ENCODE measurements around the gene S100P. TPM values are rescaled to one million over a fixed set of nuclear protein-coding genes. Genes with fewer than 3 reads are reported as not detected.

The S100P gene
- polyA plus RNA-seq, 2 of the 4 experiments (the other 2 are of a cell fraction), result 20.9 to 171 TPM

- H3K27ac ChIP-seq, result peak overlapping the region; percentile 78 to 89
- FAIRE-seq, result no peak
- 3% methylated on average over 16 of the region's 23 CpGs for WGBS (ENCODE audit: missing lambda C conversion rate)
- peak; percentile 77 to 82 for DNase-seq (ENCODE audit: low read depth in 1 of 2, low spot score in 1 of 2)
- CTCF ChIA-PET, result interaction anchor here (1.0 to 5.4 kb wide), 4 partner anchors 8 to 44 kb away, joined by 3 to 24 read pairs (median 4); no protein-coding TSS in a partner anchor
- POLR2A ChIA-PET, result interaction anchor here (1.2 to 1.9 kb wide), 2 partner anchors 16 to 21 kb away, joined by 4 to 6 read pairs; partner anchors contain the start of gene MRFAP1L1
- H3K9me3 ChIP-seq, result no peaks in the 10 kb centered on the region
- H3K4me2 ChIP-seq, result peak overlapping the region; percentile 70
- peaks cover 40% of the 10 kb centered on the region for H3K4me1 ChIP-seq
- no peak overlapping the region for H3K4me3 ChIP-seq
- TF ChIP-seq, protein P1, sequence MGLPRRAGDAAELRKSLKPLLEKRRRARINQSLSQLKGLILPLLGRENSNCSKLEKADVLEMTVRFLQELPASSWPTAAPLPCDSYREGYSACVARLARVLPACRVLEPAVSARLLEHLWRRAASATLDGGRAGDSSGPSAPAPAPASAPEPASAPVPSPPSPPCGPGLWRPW (IDR thresholded peaks at IDR 0.05), result no peak
- TF ChIP-seq GATA3 (IDR thresholded peaks at IDR 0.05; ENCODE audit: borderline replicate concordance) (peak; percentile 23; the same call in 1 of the 2 replicates), REST (IDR thresholded peaks at IDR 0.05) (no peak), USF2 (IDR thresholded peaks at IDR 0.05) (no peak), EHMT2 (IDR thresholded peaks at IDR 0.05; ENCODE audit: low read depth) (no peak), TFCP2L1 (CRISPR knock-in tag; IDR thresholded peaks at IDR 0.05) (no peak), FOXS1 (CRISPR knock-in tag; IDR thresholded peaks at IDR 0.05) (no peak), MAFK (IDR thresholded peaks at IDR 0.05; ENCODE audit: partially characterized antibody) (no peak), NPAS2 (CRISPR knock-in tag; IDR thresholded peaks at IDR 0.05; ENCODE audit: borderline replicate concordance) (no peak), FOSL2 (IDR thresholded peaks at IDR 0.05) (0 out of 2 replicates have a peak, but pooled peaks have one; percentile 22), FOSL2 (CRISPR knock-in tag; IDR thresholded peaks at IDR 0.05) (peak; percentile 85), MYC (IDR thresholded peaks at IDR 0.05; ENCODE audit: borderline replicate concordance, low read length) (peak; percentile 46; the same call in 1 of the 2 replicates), E2F6 (IDR thresholded peaks at IDR 0.05; ENCODE audit: borderline replicate concordance, low read depth) (peak; percentile 41; the same call in 1 of the 2 replicates)
- TF ChIP-seq, protein P2, sequence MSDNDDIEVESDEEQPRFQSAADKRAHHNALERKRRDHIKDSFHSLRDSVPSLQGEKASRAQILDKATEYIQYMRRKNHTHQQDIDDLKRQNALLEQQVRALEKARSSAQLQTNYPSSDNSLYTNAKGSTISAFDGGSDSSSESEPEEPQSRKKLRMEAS (IDR thresholded peaks at IDR 0.05), result peak; percentile 82
- ATAC-seq, result peak; percentile 75 to 88
These were observed 4.7 kb upstream of the S100P start for GRCh38 chr4:6688879-6689505.

GRCh38 chr4:6689506-6689960 lies 4.1 kb upstream of the S100P start:
- ATAC-seq (peak; percentile 20 to 44; a peak in 4 of 6 replicates), FAIRE-seq (no peak), DNase-seq (ENCODE audit: low read depth in 1 of 2, low spot score in 1 of 2) (no peak)
- Histone ChIP-seq H3K4me2 (peak overlapping the region; percentile 70), H3K27ac (peak overlapping the region; percentile 78 to 89), H3K4me3 (no peak overlapping the region), H3K9me3 (no peaks in the 10 kb centered on the region), H3K4me1 (peaks cover 45% of the 10 kb centered on the region)
- ChIA-PET POLR2A (interaction anchor here (1.2 to 1.9 kb wide), 2 partner anchors 16 to 20 kb away, joined by 4 to 6 read pairs; partner anchors contain the start of gene MRFAP1L1), CTCF (interaction anchor here (1.1 to 5.4 kb wide), 5 partner anchors 9 to 184 kb away, joined by 3 to 24 read pairs (median 4); no protein-coding TSS in a partner anchor)
- TF ChIP-seq FOSB (CRISPR knock-in tag; IDR thresholded peaks at IDR 0.05), result no peak
- no peak for TF ChIP-seq EP300 (IDR thresholded peaks at IDR 0.05)
- no peak for TF ChIP-seq NR3C1 (IDR thresholded peaks at IDR 0.05)
- TF ChIP-seq JUNB (IDR thresholded peaks at IDR 0.05), result no peak
- TF ChIP-seq CTCF (IDR thresholded peaks at IDR 0.05), result no peak
- no peak for TF ChIP-seq MAZ (IDR thresholded peaks at IDR 0.05; ENCODE audit: borderline replicate concordance, low read depth, low read length)
- TF ChIP-seq HOXB13 (CRISPR knock-in tag; IDR thresholded peaks at IDR 0.05; ENCODE audit: low read depth), result no peak
- TF ChIP-seq ZFP36 (IDR thresholded peaks at IDR 0.05; ENCODE audit: borderline replicate concordance, partially characterized antibody), result no peak
- TF ChIP-seq ESRRA (IDR thresholded peaks at IDR 0.05; ENCODE audit: borderline replicate concordance, low read length), result no peak
- no peak for TF ChIP-seq EHF (CRISPR knock-in tag; IDR thresholded peaks at IDR 0.05)
- no peak for TF ChIP-seq JUN (IDR thresholded peaks at IDR 0.05)
- TF ChIP-seq MYC (IDR thresholded peaks at IDR 0.05; ENCODE audit: borderline replicate concordance, low read length), result no peak
- TF ChIP-seq RNF2 (IDR thresholded peaks at IDR 0.05; ENCODE audit: borderline replicate concordance, low read depth), result no peak
- WGBS (ENCODE audit: missing lambda C conversion rate), result 77% methylated on average over 14 of the region's 15 CpGs

Data from A549 (cell line).